HepG2 (cell line): ENCODE data around the gene SNAI1. TPM values are rescaled to one million over a fixed set of nuclear protein-coding genes. Genes with fewer than 3 reads are reported as not detected.

Experiments used
- ADNP ChIP-seq: sonication (generic); formaldehyde crosslinking; IDR thresholded peaks from 2 replicates; pipeline ENCODE4 v1.4.0; 2020; ENCODE audit warnings: missing genetic modification reagents
- BRD4 ChIP-seq: sonication (generic); formaldehyde crosslinking; IDR thresholded peaks from 2 replicates; pipeline ENCODE4 v1.4.0; 2020; ENCODE audit warnings: missing genetic modification reagents
- DRAP1 ChIP-seq: IDR thresholded peaks from 2 replicates; pipeline ENCODE4 v1.6.1; 2016; ENCODE audit warnings: missing genetic modification reagents, missing compliant biosample characterization
- E2F2 ChIP-seq: sonication (generic); formaldehyde crosslinking; IDR thresholded peaks from 2 replicates; pipeline ENCODE4 v1.4.0; 2020; ENCODE audit warnings: missing genetic modification reagents, borderline replicate concordance
- HNF4A ChIP-seq: sonication (generic); formaldehyde crosslinking; IDR thresholded peaks from 2 replicates; pipeline ENCODE4 v1.4.0; 2020; ENCODE audit warnings: missing genetic modification reagents
- MTF2 ChIP-seq: sonication (generic); formaldehyde crosslinking; IDR thresholded peaks from 2 replicates; pipeline ENCODE4 v1.5.0; 2020; ENCODE audit warnings: missing genetic modification reagents, borderline replicate concordance
- MXD1 ChIP-seq: sonication (generic); formaldehyde crosslinking; IDR thresholded peaks from 2 replicates; pipeline ENCODE4 v1.4.0; 2020; ENCODE audit warnings: mild to moderate bottlenecking, missing genetic modification reagents
- POLR2A ChIP-seq, 2 experiments: IDR thresholded peaks; 2 replicates each; pipeline ENCODE4 v1.6.1; 2011; ENCODE audit warnings: low read depth in 2 of 2, low read length in 2 of 2, mild to moderate bottlenecking in 1 of 2, moderate library complexity in 1 of 2; ENCODE audit not compliant: insufficient read depth in 1 of 2
- SMAD1 ChIP-seq: sonication (generic); formaldehyde crosslinking; IDR thresholded peaks from 2 replicates; pipeline ENCODE4 v1.4.0; 2020; ENCODE audit warnings: missing genetic modification reagents, low read depth, mild to moderate bottlenecking, borderline replicate concordance
- STAT6 ChIP-seq: sonication (generic); formaldehyde crosslinking; IDR thresholded peaks from 2 replicates; pipeline ENCODE4 v1.4.0; 2020; ENCODE audit warnings: missing genetic modification reagents, mild to moderate bottlenecking, borderline replicate concordance
- ZBTB39 ChIP-seq: sonication (generic); formaldehyde crosslinking; IDR thresholded peaks from 2 replicates; pipeline ENCODE4 v1.5.0; 2020; ENCODE audit warnings: missing genetic modification reagents
- ZNF251 ChIP-seq: sonication (generic); formaldehyde crosslinking; IDR thresholded peaks from 2 replicates; pipeline ENCODE4 v1.9.0; 2021; ENCODE audit warnings: mild to moderate bottlenecking, missing genetic modification reagents
- ZNF292 ChIP-seq: sonication (generic); formaldehyde crosslinking; IDR thresholded peaks from 2 replicates; pipeline ENCODE4 v1.8.1; 2022; ENCODE audit warnings: mild to moderate bottlenecking, low read depth, missing genetic modification reagents, borderline replicate concordance
- ZNF552 ChIP-seq: sonication (generic); formaldehyde crosslinking; IDR thresholded peaks from 2 replicates; pipeline ENCODE4 v1.9.0; 2022; ENCODE audit warnings: missing genetic modification reagents, mild to moderate bottlenecking, borderline replicate concordance
- ZNF574 ChIP-seq: sonication (generic); formaldehyde crosslinking; IDR thresholded peaks from 2 replicates; pipeline ENCODE4 v1.4.0; 2020; ENCODE audit warnings: missing genetic modification reagents
- ZNF589 ChIP-seq: sonication (generic); formaldehyde crosslinking; conservative IDR thresholded peaks from 2 replicates; pipeline ENCODE4 v1.8.0; 2022; ENCODE audit warnings: mild to moderate bottlenecking, moderate library complexity, missing genetic modification reagents
- ZNF605 ChIP-seq: sonication (generic); formaldehyde crosslinking; IDR thresholded peaks from 2 replicates; pipeline ENCODE4 v1.8.0; 2022; ENCODE audit warnings: mild to moderate bottlenecking, missing genetic modification reagents
- ZNF777 ChIP-seq: sonication (generic); formaldehyde crosslinking; IDR thresholded peaks from 2 replicates; pipeline ENCODE4 v1.4.0; 2020; ENCODE audit warnings: missing genetic modification reagents
- ZNF788 ChIP-seq: sonication (generic); formaldehyde crosslinking; IDR thresholded peaks from 2 replicates; pipeline ENCODE4 v1.5.0; 2020; ENCODE audit warnings: mild to moderate bottlenecking, missing genetic modification reagents, borderline replicate concordance
- polyA plus RNA-seq, 8 experiments: library from polyadenylated mRNA; depleted of rRNA in 3 of 8; stranded (reverse) in 7 of 8; unstranded in 1 of 8; fragments of >200 nt; fragmentation: Illumina TruSeq in 4 of 8; extraction: Trizol in 4 of 8; gene quantifications; 2 replicates each; pipeline versions ENCODE4 v1.2.1 to v1.2.3, GENCODE V29; 2011 to 2016; ENCODE audit warnings: low read depth in 4 of 8, missing spikeins in 1 of 8, mixed read lengths in 1 of 8; ENCODE audit not compliant: insufficient read depth in 1 of 8
- total RNA-seq, 5 experiments: library from RNA; depleted of rRNA; stranded (reverse); fragments of >200 nt; fragmentation: Illumina TruSeq; extraction: Trizol; gene quantifications; 2 replicates each; pipeline ENCODE4 v1.2.3, GENCODE V29; 2016; ENCODE audit warnings: low read depth in 1 of 5

The SNAI1 gene
- total and polyA plus RNA-seq, 2 of the 13 experiments (the other 11 are each of a cell fraction or from before 2014, with no cell fraction given): 1.3 to 1.4 TPM

- TF ChIP-seq ZBTB39 (CRISPR knock-in tag): no peak
- peak; percentile 97 for TF ChIP-seq ZNF777 (CRISPR knock-in tag)
- TF ChIP-seq MTF2 (CRISPR knock-in tag): 0 out of 2 replicates have a peak, but pooled peaks have one; percentile 12
- TF ChIP-seq E2F2: no peak
- peak; percentile 68; the same call in 1 of the 2 replicates for TF ChIP-seq ZNF788
- TF ChIP-seq DRAP1: peak; percentile 46; the same call in 1 of the 2 replicates
- no peak for TF ChIP-seq POLR2A (IDR thresholded peaks at IDR 0.05; ENCODE audit: insufficient read depth in 1 of 2, low read depth in 2 of 2, low read length in 2 of 2)
- TF ChIP-seq ZNF552 (CRISPR knock-in tag): peak; percentile 35; the same call in 1 of the 2 replicates
- TF ChIP-seq BRD4 (CRISPR knock-in tag): 0 out of 2 replicates have a peak, but pooled peaks have one; percentile 59
- no peak for TF ChIP-seq ZNF251 (CRISPR knock-in tag)
- 0 out of 2 replicates have a peak, but pooled peaks have one; percentile 44 for TF ChIP-seq STAT6 (CRISPR knock-in tag)
- TF ChIP-seq ADNP (CRISPR knock-in tag): no peak
- peak; percentile 85 for TF ChIP-seq ZNF605 (CRISPR knock-in tag)
- peak; percentile 49 for TF ChIP-seq ZNF574 (CRISPR knock-in tag)
- TF ChIP-seq MXD1 (CRISPR knock-in tag): peak; percentile 74
- no peak for TF ChIP-seq ZNF589 (CRISPR knock-in tag)
- TF ChIP-seq HNF4A: peak; percentile 78
- TF ChIP-seq SMAD1 (CRISPR knock-in tag): peak; percentile 90; the same call in 1 of the 2 replicates
- TF ChIP-seq ZNF292: peak; percentile 94
These were observed 33.4 kb downstream of the SNAI1 start (continued) for GRCh38 chr20:50015993-50016770.
